Pancreas (tissue), 10 donors: ENCODE results near the gene ANKRD23. TPM values are rescaled to one million over a fixed set of nuclear protein-coding genes. Genes with fewer than 3 reads are reported as not detected.

Source experiments
- ATAC-seq, 4 donors: fragments of 200-7000 bp; cut with Tn5 transposase; one replicate each; pipeline versions ENCODE4 v1.8.0 to v1.9.1; 2020; ENCODE audit warnings: mild to moderate bottlenecking in 4 of 4, moderate library complexity in 4 of 4
- DNase-seq, 6 donors: peaks; one replicate each; pipeline ENCODE4 v3.0.0-alpha.2; 2020
- FAIRE-seq: peaks from 2 replicates; lab custom pipeline; 2012; peaks lifted over from hg19 to GRCh38; lab: Jason Lieb, UNC
- H3K27ac ChIP-seq, 4 donors: fragments of 200-600 bp; sonication (generic); 1 replicate in 3 of 4; 2 replicates in 1 of 4; pipeline versions ENCODE4 v1.5.0 to v1.8.0; 2020
- H3K27me3 ChIP-seq, 4 donors: fragments of 200-600 bp; one replicate each; pipeline ENCODE4 v1.8.0; 2021
- H3K36me3 ChIP-seq, 3 donors: fragments of 200-600 bp; sonication (generic) in 1 of 3; one replicate each; pipeline versions ENCODE4 v1.5.0 to v1.8.0; 2020 to 2021
- H3K4me1 ChIP-seq, 3 donors: fragments of 200-600 bp; one replicate each; pipeline ENCODE4 v1.8.0; 2021
- H3K4me3 ChIP-seq, 4 donors: fragments of 200-600 bp; sonication (generic) in 2 of 4; one replicate each; pipeline versions ENCODE4 v1.5.0 to v1.8.0; 2020 to 2021
- H3K9me3 ChIP-seq, 4 donors: fragments of 200-600 bp; one replicate each; pipeline ENCODE4 v1.8.0; 2021
- WGBS, 2 donors: extraction: QIAGEN DNeasy Blood & Tissue Kit; methylation state at CpG; one replicate each; pipeline ENCODE4 v1.1.7; 2013; 5-methylcytosine and 5-hydroxymethylcytosine counted together
- intact Hi-C, 3 donors: fragments of 100-400 bp; cut with DNase I; formaldehyde crosslinking; loops; one replicate each; pipeline versions ENCODE4 v1.11.1 to v1.14.2; 2022
- polyA plus RNA-seq, 2 donors: library from polyadenylated mRNA; stranded (reverse); fragments of 200-250 nt; gene quantifications; one replicate each; pipeline ENCODE4 v1.2.3, GENCODE V29; 2013
- total RNA-seq, 6 donors: library from RNA; stranded (reverse); fragmentation: NEBNext Ultra II Directional in 4 of 6; extraction: Animal tissue kit (Norgen Biotek cat#: 25700) in 4 of 6; gene quantifications; one replicate each; pipeline versions ENCODE4 v1.2.1 to v1.2.4, GENCODE V29; 2021 to 2023
- TF ChIP-seq, protein P1 (sequence below), 4 donors: fragments of 200-600 bp; sonication (generic) in 3 of 4; IDR thresholded peaks; one replicate each; pipeline versions ENCODE4 v1.5.0 to v1.8.0; 2021; ENCODE audit warnings: antibody characterized with exemption in 4 of 4
- donor health status: healthy with polysubstance abuse.
- donor health status: DM: no; HTN: no; CAD: no; lungs with moderate emphysema.
- donor health status: DM: no; HTN: no; CAD: no.
- donor health status: control.
- donor health status: control.
- donor health status: Bipolar disorder and iron deficiency.
- donor health status: DM: yes; HTN: yes; CAD: no.
- donor health status: DM: no; HTN: no; CAD: no.
- donor health status: DM: no; HTN: no; CAD: no.
- donor health status: DM: yes; HTN: yes; CAD: no.

ANKRD23 gene
- total and polyA plus RNA-seq, 8 donors: 0.95 to 10.9 (median 2.9) TPM

DNA sequence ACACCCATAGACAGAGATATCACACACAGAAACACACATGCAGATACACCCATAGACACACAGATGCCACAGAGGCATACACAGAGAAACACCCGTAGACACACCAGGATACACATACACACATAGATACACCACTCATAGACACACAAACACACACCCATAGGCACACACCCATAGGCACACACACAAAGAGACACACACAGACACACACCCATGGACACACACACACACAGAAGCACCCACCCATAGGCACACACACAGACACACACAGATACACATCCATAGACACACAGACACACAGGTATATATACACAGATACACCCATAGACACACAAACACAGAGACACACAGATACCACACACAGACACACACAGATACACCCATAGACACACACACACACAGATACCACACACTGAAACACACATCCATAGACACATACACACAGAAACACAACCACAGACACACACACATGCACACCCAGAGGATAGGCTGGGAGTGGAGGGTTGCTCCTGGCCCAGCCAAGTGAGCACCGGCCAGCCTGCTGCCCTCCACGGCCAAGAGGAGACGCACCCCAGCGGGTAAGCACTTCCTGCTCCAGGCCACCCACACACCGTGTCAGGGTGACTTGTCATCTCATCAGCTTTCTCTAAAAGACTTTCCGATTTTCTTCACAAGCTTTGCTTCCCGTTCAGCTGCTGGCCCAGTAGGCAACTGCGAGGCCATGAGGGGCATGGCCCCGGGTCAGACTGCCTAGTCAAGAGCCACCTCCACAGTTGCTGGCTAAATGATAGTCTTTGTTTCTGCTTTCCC is 41.8 kb downstream of the ANKRD23 start:
- H3K36me3 ChIP-seq: no peaks in the 10 kb centered on the region
- H3K9me3 ChIP-seq: no peaks in the 10 kb centered on the region
- DNase-seq (no peak), FAIRE-seq (no peak), ATAC-seq (no peak)
- intact Hi-C loops: loop anchor here in 1 of 3 donors (10.0 kb wide), 1 partner anchor 197 kb away; no protein-coding TSS in a partner anchor
- 86 to 92% methylated on average over 10 of the region's 10 CpGs for WGBS, 2 donors
- no peaks in the 10 kb centered on the region for H3K4me1 ChIP-seq
- H3K27ac ChIP-seq: no peak overlapping the region
- TF ChIP-seq, protein P1, sequence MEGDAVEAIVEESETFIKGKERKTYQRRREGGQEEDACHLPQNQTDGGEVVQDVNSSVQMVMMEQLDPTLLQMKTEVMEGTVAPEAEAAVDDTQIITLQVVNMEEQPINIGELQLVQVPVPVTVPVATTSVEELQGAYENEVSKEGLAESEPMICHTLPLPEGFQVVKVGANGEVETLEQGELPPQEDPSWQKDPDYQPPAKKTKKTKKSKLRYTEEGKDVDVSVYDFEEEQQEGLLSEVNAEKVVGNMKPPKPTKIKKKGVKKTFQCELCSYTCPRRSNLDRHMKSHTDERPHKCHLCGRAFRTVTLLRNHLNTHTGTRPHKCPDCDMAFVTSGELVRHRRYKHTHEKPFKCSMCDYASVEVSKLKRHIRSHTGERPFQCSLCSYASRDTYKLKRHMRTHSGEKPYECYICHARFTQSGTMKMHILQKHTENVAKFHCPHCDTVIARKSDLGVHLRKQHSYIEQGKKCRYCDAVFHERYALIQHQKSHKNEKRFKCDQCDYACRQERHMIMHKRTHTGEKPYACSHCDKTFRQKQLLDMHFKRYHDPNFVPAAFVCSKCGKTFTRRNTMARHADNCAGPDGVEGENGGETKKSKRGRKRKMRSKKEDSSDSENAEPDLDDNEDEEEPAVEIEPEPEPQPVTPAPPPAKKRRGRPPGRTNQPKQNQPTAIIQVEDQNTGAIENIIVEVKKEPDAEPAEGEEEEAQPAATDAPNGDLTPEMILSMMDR (IDR thresholded peaks at IDR 0.05): no peak
- H3K27me3 ChIP-seq: no peaks in the 10 kb centered on the region
- no peak overlapping the region for H3K4me3 ChIP-seq

DNA sequence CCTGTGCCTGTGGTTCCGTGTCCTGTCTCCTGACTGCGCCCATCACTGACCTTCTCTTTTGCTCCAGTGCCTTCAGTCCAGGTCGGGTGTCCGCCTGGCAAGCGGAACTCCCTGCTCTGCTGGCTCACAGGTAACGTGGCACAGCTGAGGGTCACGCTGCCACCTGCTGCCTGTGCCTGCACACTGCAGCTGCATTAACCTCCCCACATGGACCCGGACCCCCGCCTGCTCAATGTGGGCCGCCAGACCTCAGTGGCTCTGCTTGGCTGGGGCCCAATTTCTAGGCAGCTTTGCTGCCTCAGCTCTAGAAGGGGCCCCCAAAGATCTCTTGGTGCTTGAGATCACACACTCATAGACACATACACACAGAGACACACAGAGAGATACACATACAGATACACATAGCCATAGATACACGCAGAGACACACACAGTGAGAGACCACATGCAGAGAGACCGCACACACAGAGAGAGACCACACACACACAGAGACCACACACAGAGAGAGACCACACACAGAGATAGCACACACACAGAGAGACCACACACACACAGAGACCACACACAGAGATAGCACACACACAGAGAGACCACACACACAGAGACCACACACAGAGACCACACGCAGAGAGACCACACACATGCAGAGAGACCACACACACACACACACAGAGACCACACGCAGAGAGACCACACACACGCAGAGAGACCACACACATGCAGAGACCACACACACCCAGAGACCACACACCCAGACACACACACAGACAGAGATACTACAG is 42.6 kb downstream of the ANKRD23 start:
- Histone ChIP-seq H3K27me3 (no peaks in the 10 kb centered on the region), H3K27ac (no peak overlapping the region), H3K4me3 (no peak overlapping the region), H3K9me3 (no peaks in the 10 kb centered on the region), H3K36me3 (no peaks in the 10 kb centered on the region), H3K4me1 (no peaks in the 10 kb centered on the region)
- intact Hi-C loops: loop anchor here in 1 of 3 donors (10.0 kb wide), 1 partner anchor 196 kb away; no protein-coding TSS in a partner anchor
- ATAC-seq: peak; percentile 94 to 100 (median 99)
- DNase-seq: peak; percentile 65 to 94 (median 81)
- TF ChIP-seq, protein P1 (IDR thresholded peaks at IDR 0.05): peak; percentile 72 to 86 (median 84)
- no peak for FAIRE-seq
- WGBS, 2 donors: 32 to 33% methylated on average over 15 of the region's 15 CpGs

DNA sequence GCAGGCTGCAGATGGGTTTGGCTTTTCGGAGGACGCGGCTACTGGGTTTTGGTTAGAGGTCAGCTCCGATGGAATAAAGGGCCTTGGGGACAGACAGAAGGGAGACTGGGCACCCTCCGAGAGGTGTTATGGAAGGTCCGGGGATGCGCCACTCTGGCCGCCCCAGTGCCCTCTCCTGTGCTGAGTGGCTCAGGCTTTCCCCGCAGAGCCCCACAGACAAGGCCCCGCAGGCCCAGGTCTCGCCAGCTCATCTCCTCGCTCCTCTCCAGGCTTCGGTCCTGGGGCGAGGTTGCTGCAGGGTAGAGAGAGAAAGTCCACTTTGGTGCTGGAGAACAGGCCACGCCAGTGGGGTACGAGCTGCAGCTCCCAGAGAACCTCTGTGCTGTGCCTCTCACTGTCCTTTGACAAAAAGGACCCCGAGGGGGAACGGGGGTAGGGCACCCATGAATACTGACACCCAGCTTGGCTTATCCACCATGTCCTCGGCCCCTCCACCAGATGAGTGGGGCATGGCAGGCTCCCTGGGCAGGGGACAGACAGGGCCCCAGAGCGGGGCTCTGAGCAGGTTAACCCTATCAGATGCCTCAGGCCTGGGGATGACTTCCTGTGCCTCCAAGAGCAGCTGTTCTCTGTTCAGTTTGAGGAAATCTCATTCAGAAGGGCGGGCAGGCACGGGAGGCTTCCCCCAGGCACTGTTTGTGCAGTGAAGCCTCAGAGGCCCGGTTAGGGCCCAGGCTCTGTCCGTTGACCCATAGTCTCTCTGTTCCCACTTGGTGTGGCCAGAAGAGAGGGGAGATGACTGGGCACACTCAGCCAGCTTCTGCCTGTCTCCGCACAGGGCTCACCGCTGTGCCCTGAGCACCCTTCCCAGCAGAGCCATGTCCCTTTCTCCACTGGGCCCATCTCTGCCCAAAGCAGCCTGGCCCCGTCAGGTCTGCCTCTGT is 43.5 kb downstream of the ANKRD23 start:
- intact Hi-C loops: loop anchor here in 1 of 3 donors (10.0 kb wide), 1 partner anchor 196 kb away; no protein-coding TSS in a partner anchor
- Histone ChIP-seq H3K9me3 (no peaks in the 10 kb centered on the region), H3K27me3 (no peaks in the 10 kb centered on the region), H3K27ac (no peak overlapping the region), H3K36me3 (no peaks in the 10 kb centered on the region), H3K4me1 (no peaks in the 10 kb centered on the region), H3K4me3 (no peak overlapping the region)
- ATAC-seq (peak; percentile 50 to 54 (median 52)), DNase-seq (no peak), FAIRE-seq (no peak)
- 86 to 87% methylated on average over 27 of the region's 27 CpGs for WGBS, 2 donors
- TF ChIP-seq, protein P1 (IDR thresholded peaks at IDR 0.05): no peak

DNA sequence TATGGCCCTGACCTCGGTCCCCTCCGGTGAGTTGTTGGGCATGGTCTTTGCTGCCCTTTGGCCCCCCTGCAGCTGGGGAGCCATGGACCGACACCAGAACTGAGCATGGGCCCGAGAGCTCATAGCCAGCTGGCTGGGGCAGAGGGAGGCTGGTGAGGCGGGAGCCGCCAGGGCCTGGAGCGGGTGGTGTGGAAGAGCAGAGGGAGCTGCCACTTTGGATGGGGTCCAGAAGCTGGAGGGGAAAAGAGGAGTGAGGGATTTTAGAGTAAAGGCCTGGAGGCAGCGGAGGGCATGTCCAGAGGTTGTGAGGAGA is 44.2 kb downstream of the ANKRD23 start:
- TF ChIP-seq, protein P1 (IDR thresholded peaks at IDR 0.05): no peak
- Histone ChIP-seq H3K36me3 (no peaks in the 10 kb centered on the region), H3K27me3 (no peaks in the 10 kb centered on the region), H3K9me3 (no peaks in the 10 kb centered on the region), H3K27ac (no peak overlapping the region), H3K4me1 (no peaks in the 10 kb centered on the region), H3K4me3 (no peak overlapping the region)
- WGBS, 2 donors: 94 to 96% methylated on average over 8 of the region's 8 CpGs
- intact Hi-C loops: loop anchor here in 1 of 3 donors (5.0 kb wide), 1 partner anchor 247 kb away; no protein-coding TSS in a partner anchor
- ATAC-seq: no peak
- DNase-seq: no peak
- no peak for FAIRE-seq
